Activated T-cell treated with anti-CD3 and anti-CD28 coated beads for 1 hour (primary cell): ENCODE data around the gene EEFSEC.

Experiments
- DNase-seq: peaks from one replicate; pipeline ENCODE4 v3.0.0-alpha.2; 2020; ENCODE audit warnings: low read depth

EEFSEC gene

GRCh38 chr3:128352326-128352725, 199.0 kb downstream of the EEFSEC start:
- DNase-seq = no peak

- DNase-seq = no peak
These were observed 200.2 kb downstream of the EEFSEC start for GRCh38 chr3:128353361-128353965.

GRCh38 chr3:128353991-128354687, 200.9 kb downstream of the EEFSEC start:
- no peak for DNase-seq

GRCh38 chr3:128354788-128355542, 201.7 kb downstream of the EEFSEC start:
- DNase-seq = no peak

- DNase-seq = no peak
These were observed 202.2 kb downstream of the EEFSEC start for GRCh38 chr3:128355543-128355919.

- DNase-seq = no peak
These were observed 203.5 kb downstream of the EEFSEC start for GRCh38 chr3:128356822-128357221.

GRCh38 chr3:128357538-128357937, 204.3 kb downstream of the EEFSEC start:
- no peak for DNase-seq

- DNase-seq = no peak
These were observed 205.0 kb downstream of the EEFSEC start for GRCh38 chr3:128358156-128358895.

GRCh38 chr3:128359060-128359664, 205.9 kb downstream of the EEFSEC start:
- DNase-seq = no peak

- no peak for DNase-seq
These were observed 206.8 kb downstream of the EEFSEC start for GRCh38 chr3:128359846-128360642.

GRCh38 chr3:128360705-128361271, 207.5 kb downstream of the EEFSEC start:
- no peak for DNase-seq

- DNase-seq = no peak
These were observed 209.0 kb downstream of the EEFSEC start for GRCh38 chr3:128362026-128362965.

- no peak for DNase-seq
These were observed 211.0 kb downstream of the EEFSEC start for GRCh38 chr3:128364291-128364690.

- DNase-seq = no peak
These were observed 211.6 kb downstream of the EEFSEC start for GRCh38 chr3:128364808-128365360.

GRCh38 chr3:128366136-128366535, 212.9 kb downstream of the EEFSEC start:
- DNase-seq = no peak

- no peak for DNase-seq
These were observed 213.4 kb downstream of the EEFSEC start for GRCh38 chr3:128366652-128367051.

- DNase-seq = no peak
These were observed 213.9 kb downstream of the EEFSEC start for GRCh38 chr3:128367221-128367620.

GRCh38 chr3:128367761-128368160, 214.5 kb downstream of the EEFSEC start:
- no peak for DNase-seq

- DNase-seq = no peak
These were observed 215.3 kb downstream of the EEFSEC start for GRCh38 chr3:128368626-128369025.
